T-helper 2 cell treated with Interferon-gamma antibody and Interleukin-4, amounts not matched to agents 5 μg/mL and 100 μg/mL, for 36 hours (primary cell): ENCODE measurements around the gene SVOP.
"Not testable (repeated sequence)": the region's sequence is repeated elsewhere in the genome, so short reads cannot be mapped to it uniquely, and the experiment has no call there.

Experiments used
- DNase-seq: peaks from one replicate; pipeline ENCODE4 v3.0.0; 2021; ENCODE audit warnings: low spot score
- H3K27ac Mint-ChIP-seq: one replicate; pipeline ENCODE4 v1.8.0; 2021; ENCODE audit warnings: mild to moderate bottlenecking, mixed read lengths
- H3K27me3 Mint-ChIP-seq: one replicate; pipeline ENCODE4 v1.8.0; 2021; ENCODE audit warnings: low read depth, mixed read lengths
- H3K36me3 Mint-ChIP-seq: one replicate; pipeline ENCODE4 v1.8.0; 2021; ENCODE audit warnings: low read depth, mixed read lengths
- H3K4me1 Mint-ChIP-seq: one replicate; pipeline ENCODE4 v1.8.0; 2021; ENCODE audit warnings: low read depth, mixed read lengths
- H3K4me3 Mint-ChIP-seq: one replicate; pipeline ENCODE4 v1.8.0; 2022; ENCODE audit warnings: mild to moderate bottlenecking, moderate library complexity, mixed read lengths
- H3K9me3 Mint-ChIP-seq: one replicate; pipeline ENCODE4 v1.8.0; 2021; ENCODE audit warnings: mixed read lengths

SVOP gene

DNA sequence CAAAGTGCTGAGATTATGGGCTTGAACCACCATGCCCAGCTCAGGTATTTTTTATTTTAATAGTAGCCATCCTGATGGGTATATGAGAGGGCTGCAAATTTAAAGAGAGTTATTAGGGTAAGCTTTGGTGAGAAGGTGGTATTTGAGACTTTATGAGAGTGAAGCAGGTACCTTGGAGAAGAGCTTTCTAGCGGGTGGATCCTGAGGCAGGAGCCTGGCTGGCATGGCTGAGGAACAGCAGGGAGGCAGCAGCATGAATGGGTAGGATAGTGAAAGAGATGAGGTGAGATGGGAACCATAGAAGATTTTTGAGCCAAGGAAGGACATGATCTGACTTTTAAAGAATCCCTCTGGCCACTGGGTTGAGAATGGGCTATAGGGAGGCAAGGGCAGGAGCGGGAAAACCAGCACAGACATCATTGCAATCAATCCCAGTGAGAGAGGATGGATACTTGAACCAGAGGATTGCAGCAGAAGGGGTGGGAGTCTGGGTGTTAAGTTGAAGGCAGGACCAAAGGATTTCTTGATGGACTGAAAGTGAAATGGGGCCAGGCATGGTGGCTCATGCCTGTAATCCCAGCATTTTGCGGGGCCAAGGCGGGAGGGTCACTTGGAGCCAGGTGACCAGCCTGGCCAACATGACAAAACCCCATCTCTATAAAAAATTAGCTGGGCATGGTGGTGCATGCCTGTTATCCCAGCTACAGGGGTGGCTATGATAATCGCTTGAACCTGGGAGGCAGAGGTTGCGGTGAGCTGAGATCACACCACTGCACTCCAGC lies 5.7 kb downstream of the SVOP start:
- H3K27me3 Mint-ChIP-seq, result peaks cover 18% of the 10 kb centered on the region
- no peak for DNase-seq
- no peaks in the 10 kb centered on the region for H3K36me3 Mint-ChIP-seq
- no peaks in the 10 kb centered on the region for H3K9me3 Mint-ChIP-seq
- no peaks in the 10 kb centered on the region for H3K4me1 Mint-ChIP-seq
- H3K4me3 Mint-ChIP-seq, result no peak overlapping the region
- H3K27ac Mint-ChIP-seq, result no peak overlapping the region

DNA sequence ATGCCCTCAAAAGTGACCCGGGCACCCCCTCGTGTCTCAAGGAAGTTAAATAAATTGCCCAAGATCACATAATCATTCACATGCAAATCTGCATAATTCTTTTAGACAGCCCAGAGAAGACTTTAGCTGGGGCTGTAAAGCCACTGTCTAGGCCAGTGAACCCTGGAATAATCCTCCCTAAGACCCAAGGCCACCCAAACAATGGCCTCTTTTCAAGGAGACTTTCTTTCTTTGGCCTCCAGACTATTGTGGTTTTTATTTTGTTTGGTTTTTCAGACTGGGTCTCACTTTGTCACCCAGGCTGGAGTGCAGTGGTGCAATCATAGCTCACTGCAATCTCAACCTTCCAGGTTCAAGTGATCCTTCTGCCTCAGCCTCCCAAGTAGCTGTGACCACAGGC lies 10.6 kb downstream of the SVOP start:
- Mint-ChIP-seq H3K4me1 (no peaks in the 10 kb centered on the region), H3K27ac (no peak overlapping the region), H3K27me3 (peaks cover 12% of the 10 kb centered on the region)

DNA sequence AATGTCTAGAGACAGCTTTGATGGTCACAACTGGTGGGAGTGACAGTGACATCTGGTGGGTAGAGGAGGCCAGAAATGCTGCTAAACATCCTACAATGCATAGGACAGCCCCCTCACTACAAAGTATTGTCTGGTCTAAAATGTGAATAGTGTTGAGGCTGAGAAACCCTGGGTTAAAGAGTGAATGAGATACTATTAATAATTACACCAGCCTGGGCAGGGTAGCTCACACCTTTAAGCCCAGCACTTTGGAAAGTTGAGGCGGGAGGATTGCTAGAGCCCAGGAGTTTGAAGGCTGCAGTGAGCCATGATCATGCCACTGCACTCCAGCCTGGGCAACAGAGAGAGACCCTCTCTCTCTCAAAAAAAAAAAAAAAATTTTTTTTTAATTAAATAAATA lies 11.1 kb downstream of the SVOP start:
- H3K4me1 Mint-ChIP-seq, result no peaks in the 10 kb centered on the region
- no peaks in the 10 kb centered on the region for H3K9me3 Mint-ChIP-seq
- no peaks in the 10 kb centered on the region for H3K36me3 Mint-ChIP-seq
- DNase-seq, result no peak
- peaks cover 12% of the 10 kb centered on the region for H3K27me3 Mint-ChIP-seq
- H3K4me3 Mint-ChIP-seq, result no peak overlapping the region
- no peak overlapping the region for H3K27ac Mint-ChIP-seq

More for the DNA sequence above, 10.6 kb downstream of the SVOP start:
- Mint-ChIP-seq H3K36me3 (no peaks in the 10 kb centered on the region), H3K4me3 (no peak overlapping the region), H3K9me3 (no peaks in the 10 kb centered on the region)
- no peak for DNase-seq

DNA sequence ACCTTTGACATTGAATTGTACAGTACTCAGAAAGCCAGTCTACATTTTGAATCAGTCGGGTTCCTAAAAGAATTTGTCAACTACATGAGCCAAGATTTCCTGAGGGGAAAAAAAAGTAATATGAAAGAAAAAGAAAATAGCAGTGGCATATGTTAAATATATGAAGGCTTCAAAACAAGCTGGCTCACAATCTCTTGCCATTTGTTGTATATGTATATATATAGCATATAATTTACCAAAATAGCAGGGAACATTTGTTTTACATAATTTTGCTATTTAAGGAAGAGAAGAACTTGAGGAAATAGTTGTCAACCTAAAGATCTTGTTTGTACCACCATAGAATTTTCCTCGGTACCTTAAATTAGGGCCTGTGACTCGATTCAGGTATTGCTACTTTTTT lies 16.9 kb downstream of the SVOP start:
- no peaks in the 10 kb centered on the region for H3K4me1 Mint-ChIP-seq
- H3K4me3 Mint-ChIP-seq, result no peak overlapping the region
- H3K27me3 Mint-ChIP-seq, result peaks cover 3% of the 10 kb centered on the region
- no peak for DNase-seq
- H3K27ac Mint-ChIP-seq, result no peak overlapping the region
- no peaks in the 10 kb centered on the region for H3K36me3 Mint-ChIP-seq
- H3K9me3 Mint-ChIP-seq, result no peaks in the 10 kb centered on the region

DNA sequence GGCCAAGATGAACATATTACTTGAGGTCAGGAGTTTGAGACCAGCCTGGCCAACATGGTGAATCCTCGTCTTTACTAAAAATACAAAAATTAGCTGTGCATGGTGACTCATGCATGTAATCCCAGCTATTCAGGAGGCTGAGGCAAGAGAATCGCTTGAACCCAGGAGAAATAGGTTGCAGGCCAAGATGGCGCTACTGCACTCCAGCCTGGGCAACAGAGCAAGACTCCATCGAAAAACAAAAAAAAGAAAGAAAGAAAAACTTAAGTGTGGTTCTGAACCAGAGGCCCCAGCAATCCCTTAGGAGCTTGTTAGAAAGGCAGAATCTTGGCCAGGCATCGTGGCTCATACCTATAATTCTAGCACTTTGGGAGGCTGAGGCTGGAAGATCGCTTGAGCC lies 24.5 kb downstream of the SVOP start:
- H3K27ac Mint-ChIP-seq, result no peak overlapping the region
- no peak overlapping the region for H3K4me3 Mint-ChIP-seq
- H3K4me1 Mint-ChIP-seq, result no peaks in the 10 kb centered on the region
- H3K27me3 Mint-ChIP-seq, result no peaks in the 10 kb centered on the region
- H3K36me3 Mint-ChIP-seq, result no peaks in the 10 kb centered on the region
- DNase-seq, result no peak
- H3K9me3 Mint-ChIP-seq, result no peaks in the 10 kb centered on the region

DNA sequence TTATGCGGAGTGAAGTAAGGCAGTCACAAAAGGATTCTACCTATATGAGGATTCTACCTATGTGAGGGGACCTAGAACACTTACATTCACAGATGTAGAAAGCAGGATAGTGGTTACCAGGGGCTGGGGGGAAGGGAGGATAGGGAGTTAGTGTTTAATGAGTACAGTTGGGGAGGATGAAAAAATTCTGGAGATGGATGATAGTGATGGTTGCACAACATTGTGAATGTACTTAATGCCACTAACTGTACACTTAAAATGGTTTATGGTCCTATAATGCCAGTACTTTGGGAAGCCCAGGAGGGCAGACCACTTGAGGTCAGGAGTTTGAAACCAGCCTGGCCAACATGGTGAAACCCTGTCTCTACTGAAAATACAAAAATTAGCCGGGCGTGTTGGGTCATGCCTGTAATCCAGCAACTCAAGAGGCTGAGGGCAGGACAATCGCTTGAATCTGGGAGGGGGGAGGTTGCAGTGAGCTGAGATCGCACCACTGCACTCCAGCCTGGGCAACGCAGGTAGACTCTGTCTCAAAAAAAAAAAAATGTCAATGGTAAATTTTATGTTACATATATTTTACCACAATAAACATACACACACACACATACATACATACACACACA lies 25.4 kb downstream of the SVOP start:
- H3K4me3 Mint-ChIP-seq, result no peak overlapping the region
- no peaks in the 10 kb centered on the region for H3K36me3 Mint-ChIP-seq
- DNase-seq, result no peak
- no peak overlapping the region for H3K27ac Mint-ChIP-seq
- H3K4me1 Mint-ChIP-seq, result no peaks in the 10 kb centered on the region
- H3K9me3 Mint-ChIP-seq, result no peaks in the 10 kb centered on the region
- no peaks in the 10 kb centered on the region for H3K27me3 Mint-ChIP-seq

DNA sequence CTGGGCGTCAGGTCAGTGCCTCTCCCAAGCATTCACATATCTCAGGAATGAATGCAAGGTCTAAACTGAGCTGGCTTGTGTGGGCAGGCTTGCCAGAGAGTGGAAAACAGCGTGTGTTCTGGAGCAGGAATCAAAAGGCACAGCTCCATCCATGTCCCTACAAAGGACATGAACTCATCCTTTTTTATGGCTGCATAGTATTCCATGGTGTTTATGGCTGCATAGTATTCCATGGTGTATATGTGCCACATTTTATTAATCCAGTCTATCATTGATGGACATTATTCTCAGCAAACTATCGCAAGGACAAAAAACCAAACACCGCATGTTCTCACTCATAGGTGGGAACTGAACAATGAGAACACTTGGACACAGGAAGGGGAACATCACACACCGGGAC lies 30.8 kb downstream of the SVOP start:
- not testable (repeated sequence) for H3K36me3 Mint-ChIP-seq, H3K27ac Mint-ChIP-seq, H3K9me3 Mint-ChIP-seq, H3K4me3 Mint-ChIP-seq, H3K27me3 Mint-ChIP-seq, DNase-seq, H3K4me1 Mint-ChIP-seq

DNA sequence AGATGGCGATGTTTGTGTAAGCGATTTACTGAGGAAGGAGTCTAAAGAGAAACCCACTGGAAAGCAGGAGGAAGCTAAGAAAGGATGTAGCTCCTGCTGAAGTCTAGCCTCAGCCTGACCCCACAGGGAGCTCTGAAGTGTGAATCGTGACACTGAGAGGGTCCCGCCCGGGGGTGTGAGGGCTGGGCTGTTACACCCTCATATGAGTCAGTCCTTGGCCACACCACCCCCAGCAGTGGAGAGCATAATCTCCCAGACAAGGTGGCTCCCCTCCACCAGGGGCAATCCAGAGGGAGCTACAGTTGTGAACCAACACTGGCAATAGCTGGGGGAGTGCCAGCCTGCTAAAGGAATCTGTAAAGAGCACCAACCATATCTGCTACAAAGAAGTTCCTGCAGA lies 31.5 kb downstream of the SVOP start:
- H3K4me1 Mint-ChIP-seq, result no peaks in the 10 kb centered on the region
- H3K27me3 Mint-ChIP-seq, result no peaks in the 10 kb centered on the region
- no peaks in the 10 kb centered on the region for H3K9me3 Mint-ChIP-seq
- no peak overlapping the region for H3K27ac Mint-ChIP-seq
- no peaks in the 10 kb centered on the region for H3K36me3 Mint-ChIP-seq
- no peak for DNase-seq
- no peak overlapping the region for H3K4me3 Mint-ChIP-seq

DNA sequence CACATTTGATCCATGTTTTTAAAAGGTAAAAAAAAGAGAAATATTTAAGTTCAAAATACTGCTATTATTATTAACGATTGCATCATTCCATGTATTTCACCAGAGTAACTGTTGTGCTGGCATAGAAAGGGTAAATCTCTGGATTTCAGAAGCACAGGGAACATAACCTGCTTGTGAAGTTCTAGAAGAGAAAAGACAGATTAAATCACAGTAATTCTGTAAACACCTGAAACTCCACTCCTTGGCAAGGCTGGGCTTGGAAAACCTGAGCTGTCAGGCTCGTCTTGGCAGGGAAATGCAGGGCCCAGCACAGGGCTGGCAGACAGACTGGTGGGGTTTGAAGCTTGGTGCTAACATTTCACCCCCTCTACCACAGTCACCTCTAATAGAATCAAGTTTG lies 35.1 kb downstream of the SVOP start:
- H3K4me3 Mint-ChIP-seq, result no peak overlapping the region
- no peaks in the 10 kb centered on the region for H3K9me3 Mint-ChIP-seq
- no peaks in the 10 kb centered on the region for H3K36me3 Mint-ChIP-seq
- no peak for DNase-seq
- no peaks in the 10 kb centered on the region for H3K27me3 Mint-ChIP-seq
- H3K27ac Mint-ChIP-seq, result no peak overlapping the region
- H3K4me1 Mint-ChIP-seq, result no peaks in the 10 kb centered on the region

DNA sequence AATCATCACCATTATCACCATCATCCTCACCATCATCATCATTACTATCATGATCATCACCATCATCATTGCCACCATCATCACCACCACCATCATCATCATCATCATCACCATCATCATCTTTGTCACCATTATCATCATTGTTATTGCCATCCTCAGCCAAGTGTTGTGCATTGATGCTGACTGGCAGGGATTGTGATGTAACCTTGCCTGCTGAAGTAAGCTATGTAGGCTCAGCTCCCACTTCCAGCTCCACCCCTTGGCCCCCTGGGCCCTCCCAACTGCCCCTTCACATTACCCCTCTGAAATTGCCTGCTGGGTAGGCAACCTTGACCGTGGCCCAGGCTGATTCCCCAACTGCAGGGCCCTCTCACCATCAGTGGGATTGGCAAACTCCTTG lies 37.6 kb downstream of the SVOP start:
- no peak for DNase-seq
- Mint-ChIP-seq H3K27me3 (no peaks in the 10 kb centered on the region), H3K9me3 (no peaks in the 10 kb centered on the region), H3K27ac (no peak overlapping the region), H3K36me3 (no peaks in the 10 kb centered on the region), H3K4me3 (no peak overlapping the region), H3K4me1 (no peaks in the 10 kb centered on the region)

DNA sequence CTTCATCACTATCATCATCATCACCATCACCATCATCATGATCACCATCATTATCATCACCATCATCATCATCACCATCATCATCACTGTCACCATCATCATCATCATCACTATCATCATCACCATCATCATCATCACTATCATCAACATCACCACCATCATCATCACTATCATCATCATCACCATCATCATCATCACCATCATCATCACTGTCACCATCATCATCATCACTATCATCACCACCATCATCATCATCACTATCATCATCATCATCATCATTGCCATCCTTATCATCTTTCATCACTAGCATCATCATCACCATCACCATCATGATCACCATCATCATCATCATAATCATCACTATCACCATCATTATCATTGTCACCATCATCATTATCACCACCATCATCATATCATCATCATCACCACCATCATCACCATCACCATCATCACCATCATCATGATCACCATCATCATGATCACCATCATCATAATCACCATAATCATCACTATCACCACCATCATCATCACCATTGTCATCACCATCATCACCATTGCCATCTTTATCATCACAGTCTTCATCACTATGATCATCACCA lies 38.1 kb downstream of the SVOP start:
- Mint-ChIP-seq H3K4me3 (no peak overlapping the region), H3K27ac (no peak overlapping the region), H3K27me3 (no peaks in the 10 kb centered on the region), H3K9me3 (no peaks in the 10 kb centered on the region), H3K36me3 (no peaks in the 10 kb centered on the region), H3K4me1 (no peaks in the 10 kb centered on the region)
- DNase-seq, result no peak

DNA sequence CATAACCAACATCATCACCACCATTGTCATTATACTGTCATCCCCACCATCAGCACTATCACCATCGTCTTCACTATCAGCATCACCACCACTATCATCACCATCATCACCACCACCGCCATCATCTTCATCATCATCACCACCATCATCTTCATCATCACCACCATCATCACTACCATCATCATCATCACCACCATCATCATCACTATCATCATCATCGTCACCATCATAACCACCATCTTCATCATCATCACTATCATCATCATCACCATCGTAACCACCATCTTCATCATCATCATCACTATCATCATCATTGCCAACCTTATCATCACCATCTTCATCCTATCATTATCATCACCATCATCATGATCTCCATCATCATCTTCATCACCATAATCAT lies 39.0 kb downstream of the SVOP start:
- no peaks in the 10 kb centered on the region for H3K9me3 Mint-ChIP-seq
- H3K27ac Mint-ChIP-seq, result no peak overlapping the region
- no peaks in the 10 kb centered on the region for H3K36me3 Mint-ChIP-seq
- no peak overlapping the region for H3K4me3 Mint-ChIP-seq
- DNase-seq, result no peak
- no peaks in the 10 kb centered on the region for H3K27me3 Mint-ChIP-seq
- H3K4me1 Mint-ChIP-seq, result no peaks in the 10 kb centered on the region

DNA sequence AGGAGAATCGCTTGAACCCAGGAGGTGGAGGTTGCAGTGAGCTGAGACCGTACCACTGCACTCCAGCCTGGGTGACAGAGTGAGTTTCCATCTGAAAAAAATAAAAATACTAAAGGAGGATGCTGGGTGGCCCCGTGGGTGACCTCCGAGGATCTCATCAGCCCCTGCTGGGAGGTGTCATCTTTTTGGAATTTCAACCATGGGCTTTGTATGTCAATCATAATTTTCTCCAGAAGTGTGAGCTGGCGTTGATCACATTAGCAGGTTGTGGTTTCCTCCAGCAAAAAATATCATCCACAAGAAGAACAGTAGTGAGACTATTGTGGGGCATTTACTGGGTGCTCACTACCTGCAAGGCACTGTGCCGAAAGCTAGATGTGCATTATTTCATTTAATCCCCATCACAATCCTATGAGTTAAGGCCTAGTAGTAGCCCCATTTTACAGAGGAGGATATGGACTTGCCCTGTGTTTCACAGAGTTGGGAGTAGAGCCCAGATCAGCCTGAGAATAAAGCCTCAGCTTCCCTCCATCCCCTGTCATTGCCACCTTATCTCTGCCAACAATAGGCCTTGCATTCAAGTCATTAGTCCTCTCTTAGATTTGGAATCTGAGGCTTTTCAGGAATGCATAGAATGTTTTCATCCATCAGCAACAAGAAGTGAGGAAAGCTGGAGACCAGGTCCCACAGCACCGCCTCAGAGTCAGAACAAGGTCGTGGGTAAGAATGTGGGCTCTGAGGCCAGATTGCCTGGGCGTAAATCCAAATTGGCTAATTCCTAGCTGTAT lies 39.8 kb downstream of the SVOP start:
- no peak overlapping the region for H3K4me3 Mint-ChIP-seq
- H3K27ac Mint-ChIP-seq, result no peak overlapping the region

DNA sequence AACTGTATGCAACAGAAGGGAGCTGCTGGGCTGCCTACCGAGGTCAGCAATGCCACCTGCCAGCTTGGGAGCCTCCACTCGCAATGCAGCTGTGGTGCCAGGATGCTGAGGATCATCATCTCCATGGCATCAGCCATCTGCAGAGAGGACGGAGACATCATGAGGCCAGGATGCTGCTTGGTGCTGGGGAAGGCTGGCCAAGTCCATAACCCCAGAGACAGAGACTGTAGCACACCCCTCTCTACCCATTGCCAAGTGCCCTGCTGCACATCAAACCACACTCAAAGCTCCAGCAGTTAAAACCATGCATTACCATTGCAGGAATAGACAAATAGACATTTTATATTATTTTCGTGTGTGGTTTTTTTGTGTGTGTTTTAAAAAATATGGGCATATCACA lies 43.5 kb downstream of the SVOP start:
- H3K9me3 Mint-ChIP-seq, result no peaks in the 10 kb centered on the region
- DNase-seq, result no peak
- no peaks in the 10 kb centered on the region for H3K27me3 Mint-ChIP-seq
- H3K36me3 Mint-ChIP-seq, result no peaks in the 10 kb centered on the region
- H3K4me3 Mint-ChIP-seq, result no peak overlapping the region
- H3K4me1 Mint-ChIP-seq, result no peaks in the 10 kb centered on the region
- no peak overlapping the region for H3K27ac Mint-ChIP-seq

More for the DNA sequence above, 39.8 kb downstream of the SVOP start:
- Mint-ChIP-seq H3K4me1 (no peaks in the 10 kb centered on the region), H3K27me3 (no peaks in the 10 kb centered on the region), H3K9me3 (no peaks in the 10 kb centered on the region), H3K36me3 (no peaks in the 10 kb centered on the region)
- DNase-seq, result no peak
